GM12872 (cell line): ENCODE data around the gene CSRP3.

ENCODE experiments used
- CTCF ChIP-seq: IDR thresholded peaks from 3 replicates; pipeline ENCODE4 v1.5.1; 2011; ENCODE audit warnings: low read depth, mild to moderate bottlenecking, low read length, moderate library complexity; ENCODE audit not compliant: insufficient read depth

CSRP3 gene

GRCh38 chr11:19243143-19243542 is 41.4 kb upstream of the CSRP3 start:
- TF ChIP-seq CTCF = no peak

GRCh38 chr11:19242179-19242932 is 40.6 kb upstream of the CSRP3 start:
- no peak for TF ChIP-seq CTCF

- no peak for TF ChIP-seq CTCF
These were observed 39.7 kb upstream of the CSRP3 start for GRCh38 chr11:19241260-19242178.

- no peak for TF ChIP-seq CTCF
These were observed 38.9 kb upstream of the CSRP3 start, which contains the start of gene E2F8 for GRCh38 chr11:19240420-19241259. Gene E2F8 (minus strand): TSS chr11:19240945. CDS start chr11:19240121, 824 bp downstream.

- no peak for TF ChIP-seq CTCF
These were observed 37.3 kb upstream of the CSRP3 start for GRCh38 chr11:19239039-19239438.

- no peak for TF ChIP-seq CTCF
These were observed 36.0 kb upstream of the CSRP3 start for GRCh38 chr11:19237813-19238212.
